Vagina (tissue), 2 donors: ENCODE measurements around the gene PLAU. TPM values are rescaled to one million over a fixed set of nuclear protein-coding genes. Genes with fewer than 3 reads are reported as not detected.
"Not testable (repeated sequence)": the region's sequence is repeated elsewhere in the genome, so short reads cannot be mapped to it uniquely, and the experiment has no call there.

Source experiments
- DNase-seq, 2 donors: peaks; one replicate each; pipeline ENCODE4 v3.0.0-alpha.2; 2017; ENCODE audit errors: extremely low spot score in 2 of 2
- H3K27ac ChIP-seq: fragments of 200-600 bp; sonication (generic); one replicate; pipeline ENCODE4 v1.5.1; 2019
- H3K27me3 ChIP-seq: fragments of 200-600 bp; sonication (generic); one replicate; pipeline ENCODE4 v1.5.1; 2019
- H3K36me3 ChIP-seq, 2 donors: fragments of 200-600 bp; sonication (generic); one replicate each; pipeline ENCODE4 v1.5.1; 2017 to 2019
- H3K4me1 ChIP-seq: fragments of 200-600 bp; sonication (generic); one replicate; pipeline ENCODE4 v1.5.1; 2019
- H3K4me3 ChIP-seq, 2 donors: fragments of 200-600 bp; sonication (generic); 1 replicate in 1 of 2; 2 replicates in 1 of 2; pipeline ENCODE4 v1.5.1; 2016 to 2019
- H3K9me3 ChIP-seq: fragments of 200-600 bp; sonication (generic); one replicate; pipeline ENCODE4 v1.5.1; 2019
- POLR2A ChIP-seq, 2 donors: fragments of 450-650 bp; IDR thresholded peaks; one replicate each; pipeline ENCODE4 v1.6.1; 2017; ENCODE audit warnings: antibody characterized with exemption in 2 of 2, mild to moderate bottlenecking in 2 of 2, moderate library complexity in 2 of 2
- POLR2AphosphoS5 ChIP-seq, 2 donors: sonication (generic); formaldehyde crosslinking; IDR thresholded peaks; one replicate each; pipeline ENCODE4 v1.9.0; 2017; ENCODE audit warnings: antibody characterized with exemption in 2 of 2, mild to moderate bottlenecking in 2 of 2, low read depth in 1 of 2; ENCODE audit not compliant: insufficient read depth in 1 of 2
- intact Hi-C: fragments of 100-400 bp; cut with DNase I; formaldehyde crosslinking; loops from one replicate; pipeline ENCODE4 v1.15.1; 2023
- total RNA-seq: library from RNA; depleted of rRNA; stranded (reverse); fragments of >200 nt; gene quantifications from one replicate; pipeline ENCODE4 v1.2.3, GENCODE V29; 2016
- TF ChIP-seq, protein P1 (sequence below), 3 experiments: fragments of 450-650 bp in 2 of 3; fragments of 200-600 bp in 1 of 3; sonication (generic) in 1 of 3; IDR thresholded peaks; one replicate each; pipeline ENCODE4 v1.5.1; 2017 to 2019; ENCODE audit warnings: antibody characterized with exemption in 3 of 3, mild to moderate bottlenecking in 2 of 3, moderate library complexity in 2 of 3

The PLAU gene
- total RNA-seq, 1 donor from 2014 or later, result 18.2 TPM

DNA sequence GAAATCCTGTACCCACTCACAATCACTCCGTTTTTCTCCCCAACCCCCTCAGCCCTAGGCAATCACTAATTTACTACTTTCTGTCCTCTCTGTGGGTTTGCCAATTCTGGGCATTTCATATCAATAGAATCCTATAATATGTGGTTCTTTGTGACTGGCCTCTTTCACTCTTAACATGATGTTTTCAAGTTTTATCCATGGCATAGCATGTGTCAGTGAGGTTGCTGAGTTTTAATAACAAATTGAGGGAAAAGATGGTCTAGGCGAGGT is 11.9 kb downstream of the PLAU start:
- Histone ChIP-seq H3K36me3 (no peaks in the 10 kb centered on the region), H3K4me3 (no peak overlapping the region), H3K27me3 (no peaks in the 10 kb centered on the region), H3K27ac (no peak overlapping the region), H3K4me1 (peaks cover 26% of the 10 kb centered on the region), H3K9me3 (no peaks in the 10 kb centered on the region)
- intact Hi-C loops, result no loop called here
- DNase-seq, result no peak
- TF ChIP-seq, protein P1, sequence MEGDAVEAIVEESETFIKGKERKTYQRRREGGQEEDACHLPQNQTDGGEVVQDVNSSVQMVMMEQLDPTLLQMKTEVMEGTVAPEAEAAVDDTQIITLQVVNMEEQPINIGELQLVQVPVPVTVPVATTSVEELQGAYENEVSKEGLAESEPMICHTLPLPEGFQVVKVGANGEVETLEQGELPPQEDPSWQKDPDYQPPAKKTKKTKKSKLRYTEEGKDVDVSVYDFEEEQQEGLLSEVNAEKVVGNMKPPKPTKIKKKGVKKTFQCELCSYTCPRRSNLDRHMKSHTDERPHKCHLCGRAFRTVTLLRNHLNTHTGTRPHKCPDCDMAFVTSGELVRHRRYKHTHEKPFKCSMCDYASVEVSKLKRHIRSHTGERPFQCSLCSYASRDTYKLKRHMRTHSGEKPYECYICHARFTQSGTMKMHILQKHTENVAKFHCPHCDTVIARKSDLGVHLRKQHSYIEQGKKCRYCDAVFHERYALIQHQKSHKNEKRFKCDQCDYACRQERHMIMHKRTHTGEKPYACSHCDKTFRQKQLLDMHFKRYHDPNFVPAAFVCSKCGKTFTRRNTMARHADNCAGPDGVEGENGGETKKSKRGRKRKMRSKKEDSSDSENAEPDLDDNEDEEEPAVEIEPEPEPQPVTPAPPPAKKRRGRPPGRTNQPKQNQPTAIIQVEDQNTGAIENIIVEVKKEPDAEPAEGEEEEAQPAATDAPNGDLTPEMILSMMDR (IDR thresholded peaks at IDR 0.05), result no peak
- no peak for TF ChIP-seq POLR2A (IDR thresholded peaks at IDR 0.05)
- no peak for TF ChIP-seq POLR2AphosphoS5 (IDR thresholded peaks at IDR 0.05; ENCODE audit: insufficient read depth in 1 of 2, low read depth in 1 of 2)

DNA sequence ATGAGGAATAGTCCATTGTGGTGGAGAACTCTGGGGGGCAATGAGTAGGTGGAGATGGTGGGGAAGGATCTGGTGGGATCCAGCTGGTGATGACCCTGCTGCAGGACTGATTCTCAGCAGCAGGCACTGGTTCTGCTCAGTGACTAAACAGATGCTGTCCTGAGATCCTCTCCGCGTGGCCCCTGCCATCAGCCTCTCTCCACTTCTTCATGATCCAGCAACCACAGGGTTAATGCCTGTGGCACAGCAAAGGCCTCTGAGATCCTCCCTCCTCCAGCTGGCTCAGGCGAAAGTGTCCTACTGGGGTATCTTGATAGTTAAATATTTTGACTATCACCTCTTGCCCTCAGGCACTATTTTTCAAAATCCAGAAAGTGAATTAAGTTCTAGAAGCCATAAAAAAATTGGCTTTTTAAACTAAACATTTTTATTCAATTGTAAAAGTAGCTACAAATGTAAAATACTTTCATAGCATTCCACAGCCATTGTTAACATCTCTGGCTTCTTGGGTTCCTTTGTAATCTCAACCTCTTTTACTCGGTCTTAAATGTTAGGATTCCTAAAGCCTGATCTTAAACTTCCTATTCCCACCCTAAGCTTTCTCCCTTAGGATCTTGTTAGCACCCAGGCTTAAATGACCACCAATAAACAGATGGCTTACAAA is 13.1 kb downstream of the PLAU start:
- no peak for DNase-seq
- intact Hi-C loops, result no loop called here
- Histone ChIP-seq H3K27me3 (no peaks in the 10 kb centered on the region), H3K4me1 (peaks cover 26% of the 10 kb centered on the region), H3K36me3 (no peaks in the 10 kb centered on the region), H3K27ac (no peak overlapping the region), H3K4me3 (no peak overlapping the region), H3K9me3 (no peaks in the 10 kb centered on the region)
- no peak for TF ChIP-seq POLR2A (IDR thresholded peaks at IDR 0.05)
- no peak for TF ChIP-seq POLR2AphosphoS5 (IDR thresholded peaks at IDR 0.05; ENCODE audit: insufficient read depth in 1 of 2, low read depth in 1 of 2)
- TF ChIP-seq, protein P1 (IDR thresholded peaks at IDR 0.05), result no peak

DNA sequence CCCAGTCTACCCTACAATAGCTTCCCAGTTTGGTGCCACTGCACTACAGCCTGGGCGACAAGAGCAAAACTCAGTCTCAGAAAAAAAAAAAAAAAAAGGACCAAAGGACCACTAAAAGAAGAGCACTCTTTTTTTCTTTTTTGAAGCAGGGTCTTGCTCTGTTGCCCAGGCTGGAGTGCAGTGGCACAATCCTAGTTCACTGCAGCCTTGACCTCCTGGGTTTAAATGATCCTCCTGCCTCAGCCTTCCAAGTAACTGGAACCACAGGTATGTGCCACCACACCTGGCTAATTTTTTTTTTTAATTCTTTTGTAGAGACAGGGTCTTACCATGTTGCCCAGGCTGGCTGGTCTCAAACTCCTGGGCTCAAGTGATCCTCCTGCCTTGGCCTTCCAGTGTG is 14.0 kb downstream of the PLAU start:
- H3K27me3 ChIP-seq, result no peaks in the 10 kb centered on the region
- H3K4me1 ChIP-seq, result peaks cover 19% of the 10 kb centered on the region
- H3K4me3 ChIP-seq, result no peak overlapping the region
- no peak overlapping the region for H3K27ac ChIP-seq
- intact Hi-C loops, result no loop called here
- DNase-seq, result no peak
- no peaks in the 10 kb centered on the region for H3K9me3 ChIP-seq
- H3K36me3 ChIP-seq, result no peaks in the 10 kb centered on the region
- TF ChIP-seq POLR2AphosphoS5 (IDR thresholded peaks at IDR 0.05; ENCODE audit: insufficient read depth in 1 of 2, low read depth in 1 of 2), result no peak
- TF ChIP-seq, protein P1 (IDR thresholded peaks at IDR 0.05), result no peak
- no peak for TF ChIP-seq POLR2A (IDR thresholded peaks at IDR 0.05)

DNA sequence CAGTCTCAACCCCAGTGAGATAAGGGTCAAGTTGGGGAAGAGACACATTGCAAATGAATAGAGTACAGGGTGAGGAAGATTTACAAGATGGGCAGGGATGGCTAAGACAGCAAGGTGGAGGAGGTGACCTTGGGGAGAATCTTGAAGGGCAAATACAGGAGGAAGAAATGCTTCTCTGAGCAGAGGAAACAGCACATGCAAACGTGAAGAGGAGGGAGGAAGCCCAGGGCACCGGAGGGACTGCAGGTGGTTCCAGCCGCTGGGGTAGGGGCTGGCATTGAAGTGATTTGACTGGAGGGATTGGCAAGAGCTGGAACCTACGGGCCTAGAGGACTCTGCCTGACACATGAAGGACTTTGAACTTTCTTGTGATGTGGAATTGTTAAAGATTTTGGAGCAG is 14.6 kb downstream of the PLAU start:
- no peak for DNase-seq
- intact Hi-C loops, result no loop called here
- Histone ChIP-seq H3K4me1 (peaks cover 13% of the 10 kb centered on the region), H3K36me3 (no peaks in the 10 kb centered on the region), H3K27ac (no peak overlapping the region), H3K4me3 (no peak overlapping the region), H3K27me3 (no peaks in the 10 kb centered on the region), H3K9me3 (no peaks in the 10 kb centered on the region)
- TF ChIP-seq POLR2AphosphoS5 (IDR thresholded peaks at IDR 0.05; ENCODE audit: insufficient read depth in 1 of 2, low read depth in 1 of 2) (no peak), POLR2A (IDR thresholded peaks at IDR 0.05) (no peak)
- TF ChIP-seq, protein P1 (IDR thresholded peaks at IDR 0.05), result no peak

DNA sequence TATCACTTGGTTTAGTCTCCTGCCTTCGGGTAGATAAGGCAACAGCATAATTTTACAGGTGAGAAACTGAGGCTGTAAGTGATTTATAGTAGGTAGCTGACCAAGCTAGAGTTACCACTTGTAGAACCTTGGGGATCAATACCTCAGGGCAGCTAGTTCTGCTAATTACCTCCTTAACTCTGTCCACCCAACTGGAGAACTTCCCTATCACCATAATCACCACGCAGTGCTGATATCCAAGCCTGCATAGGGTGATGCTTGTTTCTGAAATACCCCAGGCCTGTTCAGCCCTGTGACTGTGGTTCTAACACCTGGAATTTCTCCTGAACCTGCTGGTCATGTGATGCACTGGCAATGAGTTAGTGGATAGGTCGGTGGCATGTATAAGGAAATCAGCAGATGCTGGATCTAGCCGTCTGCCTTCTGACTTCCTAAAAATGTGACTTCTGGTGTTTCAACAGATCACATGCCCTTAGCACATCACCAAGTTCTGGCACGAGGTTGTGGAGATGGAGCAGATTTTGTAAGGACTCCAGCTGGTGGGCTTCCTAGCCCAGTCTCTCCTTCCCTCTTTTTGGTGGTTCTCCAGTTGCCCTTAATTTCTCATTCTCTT is 15.3 kb downstream of the PLAU start:
- DNase-seq, result no peak
- TF ChIP-seq POLR2A (IDR thresholded peaks at IDR 0.05) (no peak), POLR2AphosphoS5 (IDR thresholded peaks at IDR 0.05; ENCODE audit: insufficient read depth in 1 of 2, low read depth in 1 of 2) (no peak)
- TF ChIP-seq, protein P1 (IDR thresholded peaks at IDR 0.05), result no peak
- Histone ChIP-seq H3K27me3 (no peaks in the 10 kb centered on the region), H3K27ac (no peak overlapping the region), H3K4me3 (no peak overlapping the region), H3K9me3 (no peaks in the 10 kb centered on the region), H3K36me3 (no peaks in the 10 kb centered on the region), H3K4me1 (peaks cover 6% of the 10 kb centered on the region)
- intact Hi-C loops, result no loop called here

DNA sequence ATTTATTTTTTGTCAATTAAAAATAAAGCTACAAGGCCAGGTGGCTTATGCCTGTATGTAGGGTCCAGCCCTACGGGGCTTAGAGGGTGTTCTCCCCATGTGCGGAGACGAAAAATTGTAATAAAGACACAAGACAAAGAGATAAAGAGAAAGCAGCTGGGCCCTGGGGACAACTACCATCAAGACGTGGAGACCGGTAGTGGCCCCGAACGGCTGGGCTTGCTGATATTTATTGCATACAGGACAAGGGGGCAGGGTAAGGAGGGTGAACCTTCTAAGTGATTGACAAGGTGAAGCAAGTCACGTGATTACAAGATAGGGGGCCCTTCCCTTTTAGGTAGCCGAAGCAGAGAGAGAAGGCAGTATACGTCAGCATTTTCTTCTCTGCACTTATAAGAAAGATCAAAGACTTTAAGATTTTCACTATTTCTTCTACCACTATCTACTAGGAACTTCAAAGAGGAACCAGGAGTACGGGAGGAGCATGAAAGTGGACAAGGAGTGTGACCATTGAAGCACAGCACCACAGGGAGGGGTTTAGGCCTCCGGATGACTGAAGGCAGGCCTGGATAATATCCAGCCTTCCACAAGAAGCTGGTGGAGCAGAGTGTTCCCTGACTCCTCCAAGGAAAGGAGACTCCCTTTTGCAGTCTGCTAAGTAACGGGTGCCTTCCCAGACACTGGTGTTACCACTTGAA is 19.8 kb downstream of the PLAU start:
- H3K4me1 ChIP-seq, H3K27me3 ChIP-seq, intact Hi-C loops, H3K9me3 ChIP-seq, H3K4me3 ChIP-seq, H3K36me3 ChIP-seq, DNase-seq, H3K27ac ChIP-seq: not testable (repeated sequence)
